AML-193 (cell line): Measurements from ENCODE around the gene RAB34.

Source experiments
- DNase-seq, 2 experiments: peaks; one replicate each; lab custom pipeline; 2025; lab: John Stamatoyannopoulos, UW

Gene RAB34

GRCh38 chr17:28710861-28711722 lies 6.6 kb downstream of the RAB34 start:
- peak; percentile 87 to 89 for DNase-seq

DNA sequence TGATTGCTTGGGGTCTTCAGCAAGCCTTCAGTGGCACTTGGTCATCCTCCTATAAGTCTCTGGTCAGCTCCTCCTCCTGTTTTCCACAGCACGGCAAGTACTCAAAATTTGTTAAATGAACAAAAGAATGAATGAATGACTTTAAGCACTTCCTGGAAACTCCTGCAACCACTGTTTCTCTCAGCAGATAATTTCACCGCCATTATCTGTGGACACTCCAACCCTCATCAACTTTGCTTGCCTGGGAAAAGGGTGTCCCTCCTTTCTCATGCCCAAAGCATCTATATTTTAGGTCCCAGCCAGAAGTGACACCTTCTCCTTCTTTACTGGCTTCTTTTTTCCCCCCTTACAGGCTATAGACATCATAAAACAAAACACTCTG lies 10.3 kb downstream of the RAB34 start:
- no peak for DNase-seq

GRCh38 chr17:28706471-28707338 lies 11.0 kb downstream of the RAB34 start:
- DNase-seq: no peak

- no peak for DNase-seq
Observed at GRCh38 chr17:28705728-28706334, 11.8 kb downstream of the RAB34 start.

DNA sequence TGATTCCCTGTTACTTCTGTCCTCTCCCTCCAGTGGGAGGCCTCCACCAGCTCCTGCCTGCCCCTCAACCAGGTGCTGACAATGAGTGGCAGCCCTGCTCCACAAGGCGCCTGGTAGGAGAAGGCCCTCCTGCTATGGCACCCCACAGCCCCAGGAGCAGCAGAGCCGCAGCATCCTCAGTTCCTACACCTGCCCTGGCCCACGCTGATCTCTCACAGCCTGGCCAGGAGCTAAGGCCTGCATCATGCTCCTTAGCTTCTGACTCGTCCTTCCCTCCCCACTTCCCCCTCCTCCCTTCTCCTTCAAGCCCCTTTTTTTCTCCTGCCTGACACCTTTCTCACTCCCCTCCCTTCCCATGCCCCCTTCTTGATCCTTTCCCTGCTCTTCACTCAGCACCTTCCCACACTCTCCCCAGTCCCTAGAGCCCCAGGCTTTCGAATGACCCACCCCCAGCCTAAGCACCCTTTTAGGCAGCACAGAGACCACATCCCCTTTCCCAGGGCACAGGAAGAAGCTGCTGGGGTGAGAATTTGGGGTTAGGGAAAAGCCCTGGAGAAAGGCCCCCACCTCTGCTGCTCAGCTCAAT lies 12.5 kb downstream of the RAB34 start:
- no peak for DNase-seq

DNA sequence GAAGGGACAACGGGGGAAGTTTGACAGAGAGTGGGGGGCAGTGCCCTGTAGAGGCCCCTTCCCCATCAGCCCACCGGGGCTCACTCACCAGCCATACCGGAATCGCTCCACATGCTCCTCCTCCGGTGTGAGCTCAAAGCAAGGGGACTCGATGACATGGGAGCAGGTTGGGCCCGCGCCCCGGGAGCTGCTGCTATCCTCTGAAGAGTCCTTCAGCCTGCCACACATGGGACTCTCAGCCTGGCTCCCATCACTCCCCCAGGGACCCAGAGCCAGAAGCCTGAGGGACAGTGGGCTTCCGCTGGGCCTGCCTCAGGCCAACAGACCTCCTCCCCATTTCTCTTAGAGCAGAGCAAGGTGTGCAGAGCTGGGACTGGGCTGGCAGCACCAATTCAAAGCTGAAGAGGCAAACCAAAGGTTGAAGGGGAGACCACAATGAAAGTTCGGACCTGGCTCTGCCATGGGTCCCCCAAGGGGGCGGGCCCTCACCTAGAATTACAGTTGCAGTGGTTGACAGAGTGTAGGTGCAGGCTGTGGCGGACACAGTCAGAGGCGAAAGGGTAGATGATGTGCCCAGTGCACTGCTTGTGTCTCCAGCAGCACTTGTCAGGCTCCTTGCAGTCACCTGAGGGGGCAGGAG lies 13.3 kb downstream of the RAB34 start:
- no peak for DNase-seq

DNA sequence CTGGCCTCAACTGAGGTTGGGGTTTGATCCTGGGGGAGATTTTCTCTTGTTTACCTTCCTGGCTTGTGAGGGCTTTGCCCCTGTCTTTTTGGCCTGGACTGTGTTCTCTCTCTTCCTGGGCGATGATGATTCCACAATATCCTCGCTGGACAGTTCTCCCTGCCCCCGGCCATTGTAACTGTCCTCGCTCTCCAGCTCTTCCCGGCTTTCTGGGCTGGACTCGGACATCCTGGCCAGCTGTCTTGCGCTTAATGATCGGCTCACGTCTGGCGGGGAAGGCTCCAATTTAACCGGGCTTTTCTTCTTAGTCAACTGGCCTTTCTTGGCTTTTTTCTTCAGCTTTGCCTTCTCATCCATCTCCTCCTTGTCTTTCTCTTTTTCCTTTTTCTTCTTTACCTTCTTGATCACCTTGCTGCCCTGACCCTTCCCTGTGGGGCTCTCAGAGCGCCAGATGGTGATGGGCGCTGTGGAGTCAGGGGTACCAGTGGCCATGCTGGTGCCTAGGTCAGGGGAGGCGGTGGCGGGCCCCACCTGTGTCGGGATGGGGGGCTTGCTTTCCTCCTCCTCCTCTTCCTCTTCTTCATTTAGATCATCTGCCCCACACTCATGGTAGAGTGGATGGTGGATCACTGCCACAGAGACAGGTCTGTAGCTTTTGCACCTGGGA lies 14.0 kb downstream of the RAB34 start:
- no peak for DNase-seq

DNA sequence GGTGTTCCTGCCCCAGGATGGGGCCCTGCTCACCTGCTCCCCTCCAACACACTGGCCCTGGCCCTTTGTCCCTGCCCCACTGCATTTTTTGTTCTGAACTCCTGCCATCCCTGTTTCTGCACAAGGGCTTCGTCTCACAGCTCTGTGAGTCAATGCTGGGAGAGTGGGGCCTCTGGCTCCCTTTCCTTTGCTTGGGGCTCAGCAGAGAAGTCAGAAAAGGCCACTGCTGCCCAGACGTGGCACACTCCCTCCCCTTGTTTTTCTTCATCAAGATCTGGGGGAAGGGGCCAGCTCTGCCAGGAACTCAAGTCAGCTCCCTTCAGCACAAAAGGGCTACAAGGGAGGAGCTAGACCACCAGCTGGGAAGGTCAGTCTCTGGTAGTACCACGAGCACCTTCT lies 14.9 kb downstream of the RAB34 start:
- DNase-seq: no peak

- no peak for DNase-seq
Observed at GRCh38 chr17:28702026-28702751, 15.5 kb downstream of the RAB34 start.

- DNase-seq: no peak
Observed at GRCh38 chr17:28700830-28701492, 16.7 kb downstream of the RAB34 start.

- no peak for DNase-seq
Observed at GRCh38 chr17:28700278-28700677, 17.4 kb downstream of the RAB34 start.

- DNase-seq: peak in 1 of 2 experiments; percentile 12
Observed at GRCh38 chr17:28698253-28698941, 19.3 kb downstream of the RAB34 start.

GRCh38 chr17:28693869-28694268 lies 23.8 kb downstream of the RAB34 start:
- DNase-seq: no peak

- no peak for DNase-seq
Observed at GRCh38 chr17:28689011-28689410, 28.7 kb downstream of the RAB34 start.

DNA sequence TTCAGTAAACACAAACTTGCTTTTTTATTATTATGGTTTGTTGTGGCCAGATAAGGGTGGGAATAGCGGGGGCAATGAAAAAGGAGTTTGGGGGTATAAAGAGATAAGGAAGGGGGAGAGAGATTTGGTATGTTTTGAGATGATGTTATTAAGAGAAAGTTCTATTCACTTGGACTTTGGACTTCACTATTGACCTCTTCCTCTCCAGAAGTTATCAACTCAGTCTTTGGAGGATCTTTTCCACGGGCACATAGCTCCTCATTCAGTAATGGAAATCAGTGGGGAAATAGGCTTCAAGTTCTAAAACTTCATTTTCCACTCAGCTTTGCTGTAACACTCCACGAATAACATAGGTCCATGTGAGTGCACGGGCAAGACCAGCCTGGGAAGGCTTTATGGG lies 29.2 kb downstream of the RAB34 start:
- no peak for DNase-seq

DNA sequence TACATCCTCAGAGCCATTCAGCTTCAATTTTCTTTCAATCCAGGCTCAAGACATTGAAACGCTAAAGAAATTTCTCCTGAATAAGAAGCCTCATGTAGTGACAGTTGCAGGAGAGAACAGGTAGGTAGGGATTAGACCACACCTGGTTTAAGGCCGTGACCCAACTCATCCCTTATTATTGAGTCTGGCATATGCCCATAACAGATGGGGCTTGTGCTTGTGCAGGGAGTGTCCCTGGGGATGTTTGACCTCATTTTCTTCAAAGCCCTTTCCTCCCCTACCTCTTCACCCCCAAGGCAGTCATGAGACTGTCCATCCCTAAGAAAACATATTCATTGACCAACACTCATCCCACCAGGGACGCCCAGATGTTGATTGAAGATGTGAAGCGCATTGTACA lies 31.4 kb downstream of the RAB34 start:
- no peak for DNase-seq

GRCh38 chr17:28685366-28685765 lies 32.3 kb downstream of the RAB34 start:
- no peak for DNase-seq

DNA sequence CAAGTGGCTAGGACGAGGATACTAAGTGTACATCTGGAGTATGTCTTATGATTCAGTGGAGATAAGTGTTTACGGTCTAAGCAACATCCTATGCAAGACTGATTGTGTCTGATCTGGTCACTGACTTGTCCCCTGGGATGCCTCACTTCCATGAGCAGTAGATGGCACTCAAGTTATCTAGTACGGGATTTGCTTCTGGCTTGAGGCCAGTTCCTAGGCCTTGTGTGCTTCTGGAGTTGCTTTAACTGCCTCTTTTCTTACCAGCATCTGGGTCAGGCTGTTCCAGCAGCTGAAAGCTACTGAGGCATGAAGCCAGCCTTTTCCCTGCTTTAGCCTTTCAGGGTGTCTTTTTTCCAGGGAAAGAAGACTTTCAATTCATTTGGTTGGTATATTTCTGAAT lies 32.7 kb downstream of the RAB34 start:
- DNase-seq: no peak

DNA sequence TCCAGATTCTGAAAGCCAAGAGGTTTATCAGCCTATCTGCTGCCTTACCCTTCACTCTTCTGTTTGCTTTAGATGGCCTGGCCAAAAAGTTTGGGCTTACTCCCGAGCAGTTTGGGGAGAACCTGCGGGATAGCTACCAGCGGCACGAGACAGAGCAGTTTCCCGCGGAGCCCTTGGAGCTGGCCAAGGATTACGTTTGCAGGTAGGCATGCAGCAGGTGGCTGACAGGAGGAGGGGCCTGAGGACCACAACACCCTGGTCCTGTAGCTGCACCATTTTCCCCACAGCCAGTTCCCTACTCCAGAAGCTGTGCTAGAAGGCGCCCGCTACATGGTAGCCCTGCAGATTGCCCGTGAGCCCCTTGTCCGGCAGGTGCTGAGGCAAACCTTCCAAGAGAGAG lies 35.0 kb downstream of the RAB34 start:
- no peak for DNase-seq
